Measurements from ENCODE around the gene PTPRN2. TPM values are rescaled to one million over a fixed set of nuclear protein-coding genes. Genes with fewer than 3 reads are reported as not detected.

Gene PTPRN2
- total RNA-seq, 1 experiment from 2014 or later = 0.16 TPM

DNA sequence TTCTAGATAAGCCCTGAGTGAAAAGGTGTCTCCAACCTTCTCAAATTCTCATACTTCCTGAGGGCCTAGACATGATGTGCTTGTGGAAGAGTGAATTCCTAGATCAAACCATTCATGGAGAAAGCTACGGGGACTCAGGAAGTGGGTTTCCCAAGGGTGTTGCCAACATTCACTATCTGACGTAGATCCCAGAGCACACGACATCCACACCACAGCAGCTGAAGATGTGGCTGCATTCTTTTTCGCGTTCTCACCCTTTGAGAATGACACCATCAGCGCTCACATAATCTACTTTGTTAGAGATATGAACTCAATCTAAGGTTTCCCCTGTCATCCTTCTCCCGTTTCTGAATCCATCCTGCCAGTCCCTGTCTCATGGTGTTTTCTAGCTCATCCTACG lies 960.0 kb downstream of the PTPRN2 start:
- in situ Hi-C loops (cut with HindIII; ENCODE audit: low pct_unique_long_range_greater_than_20kb, low sequenced_read_pairs) = no loop called here
- peak; percentile 38 for DNase-seq (ENCODE audit: low read depth, low spot score)

DNA sequence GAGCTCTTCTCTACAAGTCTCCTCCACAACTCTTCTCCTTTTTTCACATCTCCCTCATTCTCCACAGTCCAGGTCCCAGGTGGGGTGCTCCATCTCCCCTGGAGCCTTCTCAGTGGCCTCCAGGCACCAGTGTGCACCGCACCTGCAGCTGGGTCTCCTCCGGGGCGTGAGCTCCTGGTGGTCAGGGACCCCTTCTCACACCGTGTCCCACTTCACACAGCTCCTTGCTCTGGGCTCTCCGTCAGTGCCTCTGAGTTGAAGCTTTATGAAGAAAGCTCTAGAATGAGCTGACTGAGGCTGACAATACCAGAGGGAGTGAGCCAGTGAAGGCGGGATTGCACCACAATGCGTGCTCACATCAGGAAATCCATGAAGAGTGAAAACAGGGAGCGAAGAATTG lies 960.6 kb downstream of the PTPRN2 start:
- DNase-seq (ENCODE audit: low read depth, low spot score) = no peak
- in situ Hi-C loops (cut with HindIII; ENCODE audit: low pct_unique_long_range_greater_than_20kb, low sequenced_read_pairs) = no loop called here

DNA sequence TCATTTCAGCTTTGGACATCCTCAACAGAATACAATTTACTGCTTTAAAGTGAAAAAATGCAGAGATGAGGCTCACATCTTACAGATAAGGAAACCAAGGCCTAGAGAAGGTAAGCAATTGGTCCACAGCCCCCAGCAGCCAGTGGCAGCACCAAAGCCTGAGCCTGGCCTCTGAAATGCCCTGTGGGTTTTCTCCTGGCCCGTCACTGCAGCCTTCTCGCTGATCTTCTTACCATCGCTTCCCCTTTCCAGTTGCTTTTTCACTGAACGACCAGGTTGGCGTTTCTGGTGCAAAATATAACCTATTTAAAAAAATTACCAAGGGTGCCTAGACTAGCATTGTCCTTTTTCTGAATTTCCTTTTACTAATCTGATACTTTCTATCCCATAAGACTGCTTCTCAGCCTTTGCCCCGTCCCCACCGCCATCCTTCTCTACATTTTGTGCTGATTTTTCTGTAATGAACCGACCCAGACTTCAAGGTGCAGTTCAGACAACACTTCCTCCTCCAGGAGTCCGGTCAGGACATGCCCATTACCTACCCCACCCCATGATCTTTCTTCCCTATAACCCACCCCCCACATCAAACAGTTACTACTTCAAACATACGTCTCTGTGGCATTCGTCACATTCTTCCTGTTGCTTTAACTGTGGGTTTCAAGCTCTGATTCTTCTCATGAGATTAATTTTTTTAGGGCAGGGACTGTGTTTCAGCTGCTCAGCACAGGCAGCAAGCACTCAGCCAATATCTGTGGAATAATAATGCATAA lies 961.5 kb downstream of the PTPRN2 start:
- in situ Hi-C loops (cut with HindIII; ENCODE audit: low pct_unique_long_range_greater_than_20kb, low sequenced_read_pairs) = no loop called here

DNA sequence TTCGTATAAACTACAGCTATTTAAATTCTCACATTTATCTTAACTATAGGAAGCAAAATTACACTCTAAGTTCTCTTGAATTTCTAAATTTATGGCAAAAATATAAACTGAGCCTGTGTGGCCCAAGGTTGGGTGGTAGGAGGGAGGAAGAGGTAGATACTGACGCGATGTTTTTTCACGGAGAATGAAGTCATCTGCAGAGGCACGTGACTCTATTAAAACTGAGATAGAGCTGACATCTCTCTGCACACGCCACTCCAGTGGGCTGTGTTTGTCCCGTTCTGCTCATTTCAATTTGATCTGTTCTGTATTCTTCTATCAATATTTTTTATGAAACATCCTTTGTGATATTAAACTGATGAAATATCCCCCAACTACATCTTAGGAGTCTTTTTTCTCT lies 964.1 kb downstream of the PTPRN2 start:
- in situ Hi-C loops (cut with HindIII; ENCODE audit: low pct_unique_long_range_greater_than_20kb, low sequenced_read_pairs) = no loop called here
- no peak for DNase-seq (ENCODE audit: low read depth, low spot score)

More for the DNA sequence above, 961.5 kb downstream of the PTPRN2 start:
- DNase-seq (ENCODE audit: low read depth, low spot score) = no peak

DNA sequence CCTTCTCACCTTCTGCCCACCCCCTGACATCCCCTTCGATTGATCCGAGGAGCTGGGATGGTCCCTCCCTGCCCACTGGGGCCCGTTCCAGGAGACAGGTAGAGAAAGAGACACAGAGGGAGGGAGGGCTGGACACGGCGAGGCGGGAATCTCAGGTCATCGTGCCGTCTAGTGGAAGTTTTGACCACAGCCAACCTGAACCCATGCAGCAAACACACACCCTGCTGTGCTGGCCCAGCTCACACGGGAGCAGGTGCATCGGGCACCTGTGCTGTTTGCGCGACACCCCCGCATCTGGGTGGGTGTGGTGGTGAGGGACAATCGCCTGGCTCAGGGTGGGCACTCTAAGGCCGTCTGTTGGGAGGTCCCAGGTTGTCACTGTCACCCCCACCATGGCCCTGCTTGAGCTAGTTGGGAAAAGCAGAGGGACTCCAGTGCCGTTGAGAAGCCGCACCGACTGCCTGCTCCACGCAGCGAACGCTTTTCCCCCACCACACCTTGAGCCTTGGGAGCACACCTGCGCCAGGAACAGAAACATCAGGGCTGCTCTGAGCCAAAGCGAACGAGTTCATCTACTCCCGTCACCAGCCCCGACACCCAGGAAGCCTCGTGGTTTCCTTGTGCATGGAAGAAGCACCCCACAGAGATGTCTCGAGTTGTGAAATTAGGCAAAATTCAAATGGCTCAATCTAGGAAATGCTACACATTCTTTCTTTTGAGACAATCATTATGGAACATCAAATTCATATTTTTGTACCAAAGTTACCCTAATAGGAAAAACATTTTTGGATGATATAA lies 965.0 kb downstream of the PTPRN2 start:
- DNase-seq (ENCODE audit: low read depth, low spot score) = no peak
- in situ Hi-C loops (cut with HindIII; ENCODE audit: low pct_unique_long_range_greater_than_20kb, low sequenced_read_pairs) = no loop called here

DNA sequence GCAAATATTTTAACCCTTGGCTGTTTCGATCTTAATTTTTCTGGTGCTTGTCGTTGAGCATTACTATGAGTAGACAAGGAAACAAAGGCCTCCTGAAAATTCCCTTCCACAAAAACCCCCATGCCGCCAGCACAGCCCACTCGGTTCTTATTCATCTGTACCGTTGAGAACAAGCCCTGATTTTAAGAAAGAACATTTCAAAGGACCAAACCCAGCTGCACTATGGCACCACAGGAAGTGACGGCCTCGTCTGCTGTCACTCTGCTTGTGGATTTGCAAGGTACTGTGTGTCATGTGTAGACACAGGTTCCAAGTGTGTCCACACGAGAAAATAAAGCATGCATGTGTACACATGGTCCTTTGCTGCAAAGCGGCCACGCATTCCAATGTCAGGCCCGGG lies 965.6 kb downstream of the PTPRN2 start:
- in situ Hi-C loops (cut with HindIII; ENCODE audit: low pct_unique_long_range_greater_than_20kb, low sequenced_read_pairs) = no loop called here

DNA sequence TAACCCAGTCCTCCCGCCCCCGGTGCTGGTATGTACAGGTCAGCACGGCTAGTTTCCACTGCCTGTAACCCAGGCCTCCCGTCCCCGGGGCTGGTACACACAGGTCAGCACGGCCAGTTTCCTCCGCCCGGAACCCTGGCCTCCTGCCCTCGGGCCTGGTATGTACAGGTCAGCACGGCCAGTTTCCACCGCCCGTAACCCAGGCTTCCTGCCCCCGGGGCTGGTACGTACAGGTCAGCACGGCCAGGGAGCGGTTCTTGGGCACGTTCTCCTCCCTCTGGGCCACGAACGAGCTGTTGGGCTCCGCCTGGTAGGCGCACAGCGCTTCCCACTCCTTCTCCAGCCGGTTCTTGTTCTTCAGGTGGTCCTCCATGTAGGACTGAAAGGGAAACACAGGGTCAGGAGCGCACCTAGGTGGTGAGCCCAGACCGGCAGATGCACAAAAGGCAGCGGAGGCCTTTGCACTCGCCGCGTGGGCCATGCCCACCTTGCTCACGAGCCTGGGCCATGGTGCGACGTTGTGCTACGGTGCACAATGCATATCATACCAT lies 966.4 kb downstream of the PTPRN2 start:
- in situ Hi-C loops (cut with HindIII; ENCODE audit: low pct_unique_long_range_greater_than_20kb, low sequenced_read_pairs) = no loop called here
- DNase-seq (ENCODE audit: low read depth, low spot score) = no peak

More for the DNA sequence above, 965.6 kb downstream of the PTPRN2 start:
- no peak for DNase-seq (ENCODE audit: low read depth, low spot score)

DNA sequence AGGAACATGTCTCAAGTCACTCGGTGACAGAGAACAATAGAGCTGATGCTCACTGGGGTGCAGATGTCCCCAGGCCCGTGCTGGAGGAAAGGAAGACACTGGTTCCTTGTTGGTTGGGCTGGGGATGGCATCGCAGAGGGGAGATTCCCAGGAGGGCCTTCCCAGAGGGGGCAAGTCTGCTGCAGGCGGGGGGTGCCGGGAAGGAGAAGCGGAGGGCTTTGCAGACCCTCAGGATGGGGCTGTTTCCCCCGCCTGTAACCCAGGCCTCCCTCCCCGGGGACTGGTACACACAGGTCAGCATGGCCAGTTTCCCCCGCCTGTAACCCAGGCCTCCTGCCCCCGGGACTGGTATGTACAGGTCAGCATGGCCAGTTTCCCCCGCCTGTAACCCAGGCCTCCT lies 967.0 kb downstream of the PTPRN2 start:
- no peak for DNase-seq (ENCODE audit: low read depth, low spot score)
- in situ Hi-C loops (cut with HindIII; ENCODE audit: low pct_unique_long_range_greater_than_20kb, low sequenced_read_pairs) = no loop called here

DNA sequence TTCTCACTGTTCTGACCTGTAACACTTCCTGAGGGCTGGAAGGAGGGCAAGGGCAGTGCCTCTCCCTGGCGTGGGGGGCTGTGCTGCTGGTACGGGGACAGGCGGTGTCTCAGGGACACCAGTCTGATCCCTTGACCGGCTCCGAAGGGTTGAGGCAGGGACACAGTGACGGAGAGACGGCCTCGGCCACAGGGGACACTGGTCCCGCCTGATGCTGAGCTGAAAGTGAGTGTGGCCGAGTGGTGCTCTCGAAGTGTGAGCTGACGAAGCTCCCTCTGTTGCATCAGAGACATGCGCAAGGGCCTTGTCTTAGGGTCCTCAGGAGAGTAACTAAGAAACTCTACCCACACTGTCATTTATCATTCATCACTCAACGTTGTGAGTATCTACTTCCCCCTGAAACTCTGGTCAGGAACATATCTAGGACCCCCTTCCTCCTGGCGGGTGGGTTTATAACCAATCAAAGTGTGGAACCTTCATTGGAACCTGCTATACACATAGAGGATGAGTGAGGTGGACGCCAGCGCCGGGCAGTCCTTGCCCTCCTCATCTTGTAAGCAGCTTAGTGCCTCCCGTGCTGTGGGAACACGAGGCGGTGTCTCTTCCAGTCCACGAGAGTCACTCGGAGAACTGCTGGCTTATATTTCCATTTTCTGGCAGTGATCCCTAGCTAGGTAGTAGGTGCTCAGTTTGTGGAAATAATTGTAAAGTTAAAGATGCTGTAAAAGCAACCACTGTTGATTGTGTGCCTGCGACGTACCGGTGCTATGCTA lies 967.7 kb downstream of the PTPRN2 start:
- no peak for DNase-seq (ENCODE audit: low read depth, low spot score)

DNA sequence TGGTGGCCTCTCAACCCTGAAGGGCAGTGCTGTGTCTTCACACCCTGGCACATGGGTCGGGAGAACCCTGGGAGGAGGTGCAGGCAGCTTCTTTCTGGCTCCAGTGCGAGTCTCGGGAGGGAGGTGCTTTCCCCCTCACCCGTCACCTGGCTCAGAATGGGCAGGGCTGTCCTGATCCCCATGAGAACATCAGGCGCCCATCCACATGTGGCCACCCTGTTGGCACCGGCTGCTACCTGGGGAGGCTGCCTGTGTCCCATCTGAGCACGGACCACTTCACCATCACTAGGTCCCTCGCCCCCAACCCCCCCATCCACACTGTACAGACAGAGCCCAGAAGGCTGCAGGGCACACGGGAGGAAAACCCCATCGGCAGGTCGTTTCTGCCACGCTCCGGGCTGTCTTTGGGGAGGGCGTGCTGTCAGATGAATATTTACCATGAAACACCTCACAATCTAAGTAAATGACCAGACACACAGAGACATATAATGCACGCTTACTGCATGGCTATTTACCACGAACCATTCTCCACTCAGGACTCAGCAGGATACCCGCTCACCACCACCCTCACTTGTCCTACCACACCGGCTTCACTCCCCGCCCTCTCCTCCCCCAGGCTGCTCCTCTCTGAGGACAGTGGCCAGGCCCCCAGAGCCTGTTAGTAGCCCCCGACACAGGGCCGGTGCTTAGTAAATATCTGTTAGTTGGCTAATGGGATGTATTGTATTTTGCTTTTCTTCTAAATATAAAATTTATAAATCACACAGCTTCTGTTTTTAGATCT lies 968.6 kb downstream of the PTPRN2 start:
- in situ Hi-C loops (cut with HindIII; ENCODE audit: low pct_unique_long_range_greater_than_20kb, low sequenced_read_pairs) = no loop called here
- DNase-seq (ENCODE audit: low read depth, low spot score) = no peak

More for the DNA sequence above, 967.7 kb downstream of the PTPRN2 start:
- in situ Hi-C loops (cut with HindIII; ENCODE audit: low pct_unique_long_range_greater_than_20kb, low sequenced_read_pairs) = no loop called here

DNA sequence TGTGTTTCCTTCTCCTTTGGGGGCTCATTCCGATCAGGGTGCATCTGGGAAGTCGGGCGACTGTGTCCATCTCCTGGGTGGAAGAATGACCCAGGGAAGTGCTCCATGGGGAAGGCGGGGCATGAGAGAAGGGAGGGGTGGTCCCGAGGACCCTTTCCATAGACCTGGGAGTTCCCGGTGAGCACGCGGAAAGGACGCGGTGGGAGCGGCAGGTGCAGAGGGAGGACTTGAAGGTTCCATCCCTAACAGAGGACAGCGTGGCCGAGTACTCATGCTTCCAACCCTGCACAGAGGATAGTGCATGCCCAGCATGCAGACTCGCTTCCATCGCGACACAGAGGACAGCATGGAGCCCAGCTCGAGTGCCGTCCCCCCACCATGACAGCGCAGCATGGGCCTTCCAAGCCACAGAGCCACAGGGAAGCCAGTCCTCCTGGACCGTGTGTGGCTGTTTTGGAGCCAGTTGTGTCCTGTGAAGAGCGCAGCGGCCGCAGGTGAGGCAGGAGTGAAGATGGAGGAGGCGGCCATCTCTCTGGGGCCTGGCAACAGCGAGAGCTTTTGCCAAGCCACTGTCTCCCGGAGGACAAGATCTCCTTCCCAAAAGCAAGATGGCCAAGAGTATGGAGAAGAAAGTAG lies 969.4 kb downstream of the PTPRN2 start:
- no peak for DNase-seq (ENCODE audit: low read depth, low spot score)
- in situ Hi-C loops (cut with HindIII; ENCODE audit: low pct_unique_long_range_greater_than_20kb, low sequenced_read_pairs) = no loop called here

DNA sequence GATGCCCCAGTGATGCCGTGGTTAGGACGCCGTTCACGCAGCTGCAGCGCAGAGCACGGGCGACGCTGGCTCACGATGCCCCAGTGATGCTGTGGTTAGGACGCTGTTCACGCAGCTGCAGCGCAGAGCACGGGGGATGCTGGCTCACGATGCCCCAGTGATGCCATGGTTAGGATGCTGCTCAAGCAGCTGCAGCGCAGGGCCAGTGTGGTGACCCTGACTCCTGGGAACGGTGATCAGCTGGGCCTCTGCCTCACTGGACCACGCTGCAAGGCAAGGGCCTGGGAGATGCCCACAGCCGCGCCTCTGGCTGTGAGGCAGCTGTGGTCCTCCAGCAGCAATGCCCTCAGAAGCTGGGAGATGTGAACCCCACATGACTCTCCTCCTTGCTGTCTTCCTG lies 970.2 kb downstream of the PTPRN2 start:
- DNase-seq (ENCODE audit: low read depth, low spot score) = no peak
- in situ Hi-C loops (cut with HindIII; ENCODE audit: low pct_unique_long_range_greater_than_20kb, low sequenced_read_pairs) = no loop called here

DNA sequence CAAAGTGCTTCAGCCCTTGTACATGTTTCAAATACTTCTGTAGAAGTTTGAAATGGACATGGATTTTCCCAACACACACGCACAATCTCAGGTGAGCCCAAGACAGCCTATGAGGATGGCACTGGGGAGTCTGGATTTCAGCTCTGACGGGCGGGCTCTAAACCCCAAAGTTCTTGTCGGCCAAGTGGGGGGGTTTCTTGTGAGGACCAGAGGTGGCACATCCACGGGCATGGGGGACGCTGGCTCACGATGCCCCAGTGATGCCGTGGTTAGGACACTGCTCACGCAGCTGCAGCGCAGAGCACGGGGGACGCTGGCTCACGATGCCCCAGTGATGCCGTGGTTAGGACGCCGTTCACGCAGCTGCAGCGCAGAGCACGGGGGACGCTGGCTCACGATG lies 970.7 kb downstream of the PTPRN2 start:
- DNase-seq (ENCODE audit: low read depth, low spot score) = no peak
- in situ Hi-C loops (cut with HindIII; ENCODE audit: low pct_unique_long_range_greater_than_20kb, low sequenced_read_pairs) = no loop called here

DNA sequence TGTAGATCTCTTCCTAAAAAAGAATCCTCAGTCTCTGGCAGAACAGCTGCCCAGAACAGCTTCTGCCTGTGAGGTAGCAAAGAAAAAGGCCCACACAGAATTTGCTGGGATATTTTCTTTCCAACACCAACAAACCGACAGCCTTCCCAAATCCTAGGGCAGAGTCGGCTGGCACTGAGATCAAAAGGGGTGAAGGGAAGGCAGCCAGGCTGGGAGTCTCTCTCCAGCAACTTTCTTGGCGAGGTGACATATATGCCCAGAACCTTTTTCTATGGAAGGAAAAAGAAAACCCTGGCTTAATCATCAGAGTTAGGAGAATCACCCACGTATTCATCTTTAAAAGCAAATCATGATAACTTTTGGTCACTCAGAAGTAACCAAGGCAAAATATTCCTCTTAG lies 971.2 kb downstream of the PTPRN2 start:
- DNase-seq (ENCODE audit: low read depth, low spot score) = no peak
- in situ Hi-C loops (cut with HindIII; ENCODE audit: low pct_unique_long_range_greater_than_20kb, low sequenced_read_pairs) = no loop called here

DNA sequence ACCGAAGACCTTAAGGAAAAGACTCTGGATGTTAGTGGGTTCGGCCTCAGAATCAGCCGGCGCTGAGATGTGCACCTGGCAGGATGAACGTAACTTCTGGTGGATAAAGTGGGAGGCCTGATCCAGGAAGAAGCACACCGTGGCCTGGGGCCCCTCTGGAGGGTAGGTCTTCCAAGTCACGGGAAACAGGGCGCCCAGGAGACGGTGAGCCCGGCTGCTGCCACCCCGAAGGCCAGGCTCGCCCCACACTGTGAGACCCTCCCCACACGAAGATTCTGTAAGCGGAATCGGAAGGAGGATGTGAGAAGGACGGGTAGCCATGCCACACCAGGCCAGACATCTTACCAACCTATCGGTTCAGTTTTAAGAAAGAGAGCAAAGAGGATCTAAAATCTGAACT lies 971.8 kb downstream of the PTPRN2 start:
- DNase-seq (ENCODE audit: low read depth, low spot score) = no peak
- in situ Hi-C loops (cut with HindIII; ENCODE audit: low pct_unique_long_range_greater_than_20kb, low sequenced_read_pairs) = no loop called here

DNA sequence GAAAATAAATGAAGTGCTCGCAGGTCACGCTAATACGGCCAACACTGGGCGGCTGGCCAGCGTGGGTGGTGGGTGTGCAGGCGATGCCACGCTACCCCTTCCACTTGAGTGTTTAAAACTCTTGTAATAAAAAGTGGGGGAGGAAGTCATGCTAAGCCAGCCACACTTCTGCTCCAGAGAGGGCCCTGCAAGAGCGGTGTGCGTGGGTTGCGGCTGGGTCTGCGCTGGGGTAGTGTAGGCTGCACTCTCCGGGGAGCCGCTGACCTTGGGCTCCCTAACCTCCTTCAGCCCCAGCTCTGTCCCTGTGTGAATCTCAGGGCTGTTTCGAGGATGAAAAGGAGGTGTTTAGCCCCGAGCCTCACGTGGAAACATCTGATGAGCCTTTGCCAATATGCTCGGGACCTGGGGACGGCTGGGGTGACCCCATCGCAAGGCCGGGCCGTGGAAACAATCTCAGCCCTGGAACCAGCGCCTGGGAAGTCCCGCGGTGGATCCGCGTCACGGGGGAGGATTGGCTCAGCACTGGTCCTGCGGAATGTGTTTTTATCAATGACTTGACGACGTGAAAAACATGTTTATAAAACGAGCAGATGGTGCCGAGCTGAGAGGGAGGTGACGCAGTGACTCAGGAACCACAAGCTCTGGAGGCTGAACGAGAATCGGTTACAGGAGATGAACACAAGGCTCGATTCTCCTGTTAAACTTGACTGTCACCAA lies 972.4 kb downstream of the PTPRN2 start:
- in situ Hi-C loops (cut with HindIII; ENCODE audit: low pct_unique_long_range_greater_than_20kb, low sequenced_read_pairs) = no loop called here
- no peak for DNase-seq (ENCODE audit: low read depth, low spot score)

All from SK-MEL-5 (cell line).